DOHH2 (cell line): Measurements from ENCODE around the gene REXO1.

Experiments used
- H3F3A ChIP-seq: fragments of 200-600 bp; sonication (generic), shearing (Covaris generic); 2 replicates; pipeline ENCODE4 v1.6.0; 2016; ENCODE audit warnings: antibody characterized with exemption, mild to moderate bottlenecking; ENCODE audit not compliant: control insufficient read depth, insufficient read depth
- H3K27ac ChIP-seq: fragments of 200-600 bp; sonication (generic); 2 replicates; pipeline ENCODE4 v1.5.1; 2014; ENCODE audit warnings: low read depth, mild to moderate bottlenecking, low read length, moderate library complexity
- H3K27me3 ChIP-seq: fragments of 200-600 bp; sonication (generic); 2 replicates; pipeline ENCODE4 v1.6.1; 2014; ENCODE audit warnings: mild to moderate bottlenecking, low read length, mixed read lengths; ENCODE audit not compliant: control insufficient read depth
- H3K36me3 ChIP-seq: fragments of 200-600 bp; sonication (generic); 2 replicates; pipeline ENCODE4 v1.6.1; 2014; ENCODE audit warnings: mild to moderate bottlenecking, low read length, moderate library complexity, mixed read lengths; ENCODE audit not compliant: control insufficient read depth
- H3K4me1 ChIP-seq: fragments of 200-600 bp; sonication (generic); 2 replicates; pipeline ENCODE4 v1.6.1; 2014; ENCODE audit warnings: mild to moderate bottlenecking, low read length, mixed read lengths; ENCODE audit not compliant: control insufficient read depth
- H3K4me2 ChIP-seq: fragments of 200-600 bp; sonication (generic); 2 replicates; pipeline ENCODE4 v1.6.0; 2014; ENCODE audit warnings: mild to moderate bottlenecking, low read length, moderate library complexity
- H3K4me3 ChIP-seq: fragments of 200-600 bp; sonication (generic); 2 replicates; pipeline ENCODE4 v1.5.1; 2014; ENCODE audit warnings: mild to moderate bottlenecking, low read length, mixed read lengths
- H3K79me2 ChIP-seq: fragments of 200-600 bp; sonication (generic); 2 replicates; pipeline ENCODE4 v1.6.1; 2014; ENCODE audit warnings: mild to moderate bottlenecking, low read length, mixed read lengths; ENCODE audit not compliant: control insufficient read depth
- H3K9me2 ChIP-seq: fragments of 200-600 bp; sonication (generic); replicated peaks from 2 replicates; pipeline ENCODE4 v1.6.1; 2014; ENCODE audit warnings: mild to moderate bottlenecking, low read length, mixed read lengths; ENCODE audit not compliant: control insufficient read depth
- H3K9me3 ChIP-seq: fragments of 200-600 bp; sonication (generic); 2 replicates; pipeline ENCODE4 v1.6.1; 2014; ENCODE audit warnings: antibody characterized with exemption, low read length, mixed read lengths; ENCODE audit not compliant: control insufficient read depth, insufficient read depth
- H4K20me1 ChIP-seq: fragments of 200-600 bp; sonication (generic); 2 replicates; pipeline ENCODE4 v1.6.0; 2014; ENCODE audit warnings: low read depth, mild to moderate bottlenecking, antibody characterized with exemption, low read length, moderate library complexity; ENCODE audit not compliant: control insufficient read depth, insufficient read depth
- CTCF ChIP-seq: fragments of 200-600 bp; sonication (generic); IDR thresholded peaks from one replicate; pipeline ENCODE4 v1.5.1; 2014; ENCODE audit warnings: antibody characterized with exemption, mild to moderate bottlenecking, low read depth, low read length; ENCODE audit not compliant: poor library complexity, severe bottlenecking
- EZH2phosphoT487 ChIP-seq: fragments of 200-600 bp; sonication (generic); IDR thresholded peaks from 2 replicates; pipeline ENCODE4 v1.6.1; 2017; ENCODE audit warnings: borderline replicate concordance, mild to moderate bottlenecking, antibody characterized with exemption, low read length, moderate library complexity, mixed read lengths

REXO1 gene

GRCh38 chr19:1867349-1867724 is 19.1 kb upstream of the REXO1 start:
- H3K9me3 ChIP-seq = no peaks in the 10 kb centered on the region
- peaks cover 20% of the 10 kb centered on the region for H3K36me3 ChIP-seq
- H3F3A ChIP-seq = no peaks in the 10 kb centered on the region
- H3K4me3 ChIP-seq = no peak overlapping the region
- no peaks in the 10 kb centered on the region for H4K20me1 ChIP-seq
- TF ChIP-seq CTCF (no peak), EZH2phosphoT487 (no peak)
- H3K4me2 ChIP-seq = no peak overlapping the region
- H3K79me2 ChIP-seq = peaks cover 41% of the 10 kb centered on the region
- H3K27me3 ChIP-seq = no peaks in the 10 kb centered on the region
- peaks cover 10% of the 10 kb centered on the region for H3K4me1 ChIP-seq
- no peaks in the 10 kb centered on the region for H3K9me2 ChIP-seq
- no peak overlapping the region for H3K27ac ChIP-seq

- no peaks in the 10 kb centered on the region for H3K9me2 ChIP-seq
- H3K9me3 ChIP-seq = no peaks in the 10 kb centered on the region
- H3K4me3 ChIP-seq = no peak overlapping the region
- no peaks in the 10 kb centered on the region for H4K20me1 ChIP-seq
- no peaks in the 10 kb centered on the region for H3K27me3 ChIP-seq
- H3K4me1 ChIP-seq = peaks cover 14% of the 10 kb centered on the region
- H3K79me2 ChIP-seq = peaks cover 41% of the 10 kb centered on the region
- TF ChIP-seq CTCF = no peak
- TF ChIP-seq EZH2phosphoT487 = no peak
- H3K36me3 ChIP-seq = peaks cover 19% of the 10 kb centered on the region
- no peak overlapping the region for H3K4me2 ChIP-seq
- no peak overlapping the region for H3K27ac ChIP-seq
- no peaks in the 10 kb centered on the region for H3F3A ChIP-seq
These were observed 18.5 kb upstream of the REXO1 start for GRCh38 chr19:1866693-1867348.

GRCh38 chr19:1865172-1866010 is 17.1 kb upstream of the REXO1 start:
- H3K27me3 ChIP-seq = no peaks in the 10 kb centered on the region
- peaks cover 28% of the 10 kb centered on the region for H3K4me1 ChIP-seq
- H3K4me2 ChIP-seq = peak overlapping the region; percentile 62
- H3K79me2 ChIP-seq = peaks cover 43% of the 10 kb centered on the region
- peaks cover 10% of the 10 kb centered on the region for H3K36me3 ChIP-seq
- 0 out of 2 replicates have a peak, but pooled peaks cover 3% of the 10 kb centered on the region for H4K20me1 ChIP-seq
- no peaks in the 10 kb centered on the region for H3F3A ChIP-seq
- peak overlapping the region; percentile 75 for H3K27ac ChIP-seq
- no peaks in the 10 kb centered on the region for H3K9me2 ChIP-seq
- peak overlapping the region; percentile 72 for H3K4me3 ChIP-seq
- TF ChIP-seq CTCF (no peak), EZH2phosphoT487 (no peak)
- H3K9me3 ChIP-seq = no peaks in the 10 kb centered on the region
